ENCODE data around the gene FETUB.

Gene FETUB

GRCh38 chr3:186691676-186692075, 51.5 kb downstream of the FETUB start:
- no peak for TF ChIP-seq GABPA (IDR thresholded peaks at IDR 0.05; ENCODE audit: low read depth)
- no peak for TF ChIP-seq SPI1 (IDR thresholded peaks at IDR 0.05; ENCODE audit: borderline replicate concordance, low read depth)
- TF ChIP-seq POLR2AphosphoS5 (IDR thresholded peaks at IDR 0.05; ENCODE audit: low read depth), result no peak
- TF ChIP-seq, protein P1, sequence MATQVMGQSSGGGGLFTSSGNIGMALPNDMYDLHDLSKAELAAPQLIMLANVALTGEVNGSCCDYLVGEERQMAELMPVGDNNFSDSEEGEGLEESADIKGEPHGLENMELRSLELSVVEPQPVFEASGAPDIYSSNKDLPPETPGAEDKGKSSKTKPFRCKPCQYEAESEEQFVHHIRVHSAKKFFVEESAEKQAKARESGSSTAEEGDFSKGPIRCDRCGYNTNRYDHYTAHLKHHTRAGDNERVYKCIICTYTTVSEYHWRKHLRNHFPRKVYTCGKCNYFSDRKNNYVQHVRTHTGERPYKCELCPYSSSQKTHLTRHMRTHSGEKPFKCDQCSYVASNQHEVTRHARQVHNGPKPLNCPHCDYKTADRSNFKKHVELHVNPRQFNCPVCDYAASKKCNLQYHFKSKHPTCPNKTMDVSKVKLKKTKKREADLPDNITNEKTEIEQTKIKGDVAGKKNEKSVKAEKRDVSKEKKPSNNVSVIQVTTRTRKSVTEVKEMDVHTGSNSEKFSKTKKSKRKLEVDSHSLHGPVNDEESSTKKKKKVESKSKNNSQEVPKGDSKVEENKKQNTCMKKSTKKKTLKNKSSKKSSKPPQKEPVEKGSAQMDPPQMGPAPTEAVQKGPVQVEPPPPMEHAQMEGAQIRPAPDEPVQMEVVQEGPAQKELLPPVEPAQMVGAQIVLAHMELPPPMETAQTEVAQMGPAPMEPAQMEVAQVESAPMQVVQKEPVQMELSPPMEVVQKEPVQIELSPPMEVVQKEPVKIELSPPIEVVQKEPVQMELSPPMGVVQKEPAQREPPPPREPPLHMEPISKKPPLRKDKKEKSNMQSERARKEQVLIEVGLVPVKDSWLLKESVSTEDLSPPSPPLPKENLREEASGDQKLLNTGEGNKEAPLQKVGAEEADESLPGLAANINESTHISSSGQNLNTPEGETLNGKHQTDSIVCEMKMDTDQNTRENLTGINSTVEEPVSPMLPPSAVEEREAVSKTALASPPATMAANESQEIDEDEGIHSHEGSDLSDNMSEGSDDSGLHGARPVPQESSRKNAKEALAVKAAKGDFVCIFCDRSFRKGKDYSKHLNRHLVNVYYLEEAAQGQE (IDR thresholded peaks at IDR 0.05; ENCODE audit: insufficient replicate concordance, low read depth), result no peak
- TF ChIP-seq CTCF (IDR thresholded peaks at IDR 0.05; ENCODE audit: insufficient read depth, low read length), result no peak
- Histone ChIP-seq H3K4me3 (replicated peaks; ENCODE audit: insufficient read depth, low read length) (no peak overlapping the region), H3K27ac (replicated peaks) (no peak overlapping the region), H3K27me3 (ENCODE audit: insufficient read depth, poor library complexity, severe bottlenecking) (peaks cover 3% of the 10 kb centered on the region)
- no peak for DNase-seq (ENCODE audit: low read depth in 1 of 2, low spot score in 1 of 2)

- TF ChIP-seq, protein P1 (IDR thresholded peaks at IDR 0.05; ENCODE audit: insufficient replicate concordance, low read depth), result no peak
- no peak for TF ChIP-seq POLR2AphosphoS5 (IDR thresholded peaks at IDR 0.05; ENCODE audit: low read depth)
- TF ChIP-seq SPI1 (IDR thresholded peaks at IDR 0.05; ENCODE audit: borderline replicate concordance, low read depth), result no peak
- TF ChIP-seq GABPA (IDR thresholded peaks at IDR 0.05; ENCODE audit: low read depth), result no peak
- TF ChIP-seq CTCF (IDR thresholded peaks at IDR 0.05; ENCODE audit: insufficient read depth, low read length), result no peak
- no peak for DNase-seq (ENCODE audit: low read depth in 1 of 2, low spot score in 1 of 2)
- no peak overlapping the region for H3K27ac ChIP-seq (replicated peaks)
- H3K27me3 ChIP-seq (ENCODE audit: insufficient read depth, poor library complexity, severe bottlenecking), result peaks cover 3% of the 10 kb centered on the region
- no peak overlapping the region for H3K4me3 ChIP-seq (replicated peaks; ENCODE audit: insufficient read depth, low read length)
These were observed 53.6 kb downstream of the FETUB start for GRCh38 chr3:186693843-186694242.

GRCh38 chr3:186694288-186695032, 54.3 kb downstream of the FETUB start:
- TF ChIP-seq, protein P1 (IDR thresholded peaks at IDR 0.05; ENCODE audit: insufficient replicate concordance, low read depth), result no peak
- no peak for TF ChIP-seq SPI1 (IDR thresholded peaks at IDR 0.05; ENCODE audit: borderline replicate concordance, low read depth)
- TF ChIP-seq POLR2AphosphoS5 (IDR thresholded peaks at IDR 0.05; ENCODE audit: low read depth), result no peak
- no peak for TF ChIP-seq CTCF (IDR thresholded peaks at IDR 0.05; ENCODE audit: insufficient read depth, low read length)
- no peak for TF ChIP-seq GABPA (IDR thresholded peaks at IDR 0.05; ENCODE audit: low read depth)
- H3K4me3 ChIP-seq (replicated peaks; ENCODE audit: insufficient read depth, low read length), result no peak overlapping the region
- no peak overlapping the region for H3K27ac ChIP-seq (replicated peaks)
- no peak for DNase-seq (ENCODE audit: low read depth in 1 of 2, low spot score in 1 of 2)
- H3K27me3 ChIP-seq (ENCODE audit: insufficient read depth, poor library complexity, severe bottlenecking), result no peaks in the 10 kb centered on the region
